Fibroblast of gingiva (primary cell): Measurements from ENCODE around the gene KCNA5.

Experiments used
- DNase-seq: peaks from one replicate; pipeline ENCODE4 v3.0.0-alpha.2; 2011; ENCODE audit warnings: low read depth

The KCNA5 gene

GRCh38 chr12:5027046-5027821 is 16.4 kb upstream of the KCNA5 start:
- no peak for DNase-seq

- DNase-seq = no peak
Measured at GRCh38 chr12:5030066-5030465, 13.6 kb upstream of the KCNA5 start.

- DNase-seq = no peak
Measured at GRCh38 chr12:5031242-5031641, 12.4 kb upstream of the KCNA5 start.

- no peak for DNase-seq
Measured at GRCh38 chr12:5031958-5032357, 11.7 kb upstream of the KCNA5 start.

GRCh38 chr12:5032821-5033220 is 10.9 kb upstream of the KCNA5 start:
- no peak for DNase-seq

- DNase-seq = no peak
Measured at GRCh38 chr12:5033883-5034282, 9.8 kb upstream of the KCNA5 start.

- no peak for DNase-seq
Measured at GRCh38 chr12:5034603-5035002, 9.1 kb upstream of the KCNA5 start.

GRCh38 chr12:5035618-5036017 is 8.1 kb upstream of the KCNA5 start:
- DNase-seq = no peak

- no peak for DNase-seq
Measured at GRCh38 chr12:5036031-5036430, 7.6 kb upstream of the KCNA5 start.

- no peak for DNase-seq
Measured at GRCh38 chr12:5037795-5038357, 5.8 kb upstream of the KCNA5 start.

GRCh38 chr12:5038781-5039311 is 4.8 kb upstream of the KCNA5 start:
- DNase-seq = no peak

GRCh38 chr12:5039815-5040214 is 3.9 kb upstream of the KCNA5 start:
- no peak for DNase-seq

- no peak for DNase-seq
Measured at GRCh38 chr12:5040368-5040767, 3.3 kb upstream of the KCNA5 start.

GRCh38 chr12:5044420-5045295 is 979 bp downstream of the KCNA5 start:
- DNase-seq = no peak

- no peak for DNase-seq
Measured at GRCh38 chr12:5047094-5047493, 3.4 kb downstream of the KCNA5 start.

GRCh38 chr12:5047729-5048128 is 4.0 kb downstream of the KCNA5 start:
- DNase-seq = no peak

GRCh38 chr12:5050542-5050941 is 6.9 kb downstream of the KCNA5 start:
- DNase-seq = no peak

GRCh38 chr12:5051334-5051733 is 7.7 kb downstream of the KCNA5 start:
- DNase-seq = no peak

GRCh38 chr12:5051913-5052312 is 8.2 kb downstream of the KCNA5 start:
- no peak for DNase-seq

- no peak for DNase-seq
Measured at GRCh38 chr12:5052348-5052747, 8.7 kb downstream of the KCNA5 start.

- DNase-seq = no peak
Measured at GRCh38 chr12:5059358-5059757, 15.7 kb downstream of the KCNA5 start.

- no peak for DNase-seq
Measured at GRCh38 chr12:5060958-5061357, 17.3 kb downstream of the KCNA5 start.

GRCh38 chr12:5063149-5063548 is 19.5 kb downstream of the KCNA5 start:
- no peak for DNase-seq
